K562 (cell line): ENCODE results near the gene TPGS2. TPM values are rescaled to one million over a fixed set of nuclear protein-coding genes. Genes with fewer than 3 reads are reported as not detected.

Source experiments
- FOXP4 ChIP-seq: sonication (generic); formaldehyde crosslinking; IDR thresholded peaks from 2 replicates; pipeline ENCODE4 v1.8.0; 2022; ENCODE audit warnings: mild to moderate bottlenecking, missing genetic modification reagents, borderline replicate concordance
- JUN ChIP-seq, 2 experiments: sonication (generic) in 1 of 2; formaldehyde crosslinking in 1 of 2; IDR thresholded peaks; 2 replicates each; pipeline versions ENCODE4 v1.6.1 to v1.8.0; 2012 to 2022; ENCODE audit warnings: borderline replicate concordance in 2 of 2, mild to moderate bottlenecking in 2 of 2, improper control_type of control experiment in 1 of 2, low read depth in 1 of 2, low read length in 1 of 2, missing genetic modification reagents in 1 of 2
- KLF13 ChIP-seq: fragments of 450-650 bp; IDR thresholded peaks from 2 replicates; pipeline ENCODE4 v1.6.1; 2016; ENCODE audit warnings: missing genetic modification characterization, low read depth, mild to moderate bottlenecking, missing compliant biosample characterization, moderate library complexity, borderline replicate concordance
- MGA ChIP-seq: fragments of 450-650 bp; IDR thresholded peaks from 2 replicates; pipeline ENCODE4 v1.6.1; 2016; ENCODE audit warnings: mild to moderate bottlenecking, moderate library complexity
- TFAM ChIP-seq: fragments of 250-450 bp; sonication (Bioruptor Pico); conservative IDR thresholded peaks from 2 replicates; pipeline ENCODE4 v1.5.0; 2021; ENCODE audit warnings: mild to moderate bottlenecking, moderate library complexity
- TFE3 ChIP-seq: fragments of 450-650 bp; formaldehyde crosslinking; IDR thresholded peaks from 2 replicates; pipeline ENCODE4 v1.4.0; 2020; ENCODE audit warnings: mild to moderate bottlenecking, mixed read lengths
- polyA plus RNA-seq, 8 experiments: library from polyadenylated mRNA; depleted of rRNA in 4 of 8; stranded (reverse) in 5 of 8; unstranded in 3 of 8; fragments of >200 nt; fragmentation: Nextera tagmentation in 2 of 8; fragmentation: Illumina TruSeq in 1 of 8; extraction: Ambion mirVana in 2 of 8; extraction: Trizol in 1 of 8; gene quantifications; 2 replicates each; pipeline versions ENCODE4 v1.2.1 to v1.2.3, GENCODE V29; 2011 to 2014; ENCODE audit warnings: inconsistent platforms in 1 of 8, missing spikeins in 1 of 8
- total RNA-seq, 7 experiments: library from RNA; depleted of rRNA in 6 of 7; stranded (reverse); fragments of >200 nt in 6 of 7; fragmentation: Illumina TruSeq in 2 of 7; extraction: Trizol in 2 of 7; gene quantifications; 2 replicates each; pipeline versions ENCODE4 v1.2.1 to v1.2.3, GENCODE V29; 2011 to 2021; ENCODE audit warnings: low replicate concordance in 1 of 7

The TPGS2 gene
- total and polyA plus RNA-seq, 9 of the 15 experiments (the other 6 are each of a cell fraction or from before 2014, with no cell fraction given): 94.2 to 449 (median 134) TPM

- no peak for TF ChIP-seq TFAM (CRISPR knock-in tag)
- TF ChIP-seq JUN (IDR thresholded peaks at IDR 0.05; ENCODE audit: borderline replicate concordance, low read depth, low read length): no peak
- no peak for TF ChIP-seq JUN (CRISPR knock-in tag; IDR thresholded peaks at IDR 0.05; ENCODE audit: borderline replicate concordance)
- TF ChIP-seq MGA: no peak
- no peak for TF ChIP-seq KLF13 (tag)
- TF ChIP-seq FOXP4 (CRISPR knock-in tag): no peak
- TF ChIP-seq TFE3 (CRISPR knock-in tag): no peak
Measured at GRCh38 chr18:36812678-36813077, 16.1 kb downstream of the TPGS2 start (continued).
